ENCODE data around the gene EGFL8. TPM values are rescaled to one million over a fixed set of nuclear protein-coding genes. Genes with fewer than 3 reads are reported as not detected.

The EGFL8 gene
- total and polyA plus RNA-seq, 12 donors = 6.7 to 32.8 (median 8.4) TPM

DNA sequence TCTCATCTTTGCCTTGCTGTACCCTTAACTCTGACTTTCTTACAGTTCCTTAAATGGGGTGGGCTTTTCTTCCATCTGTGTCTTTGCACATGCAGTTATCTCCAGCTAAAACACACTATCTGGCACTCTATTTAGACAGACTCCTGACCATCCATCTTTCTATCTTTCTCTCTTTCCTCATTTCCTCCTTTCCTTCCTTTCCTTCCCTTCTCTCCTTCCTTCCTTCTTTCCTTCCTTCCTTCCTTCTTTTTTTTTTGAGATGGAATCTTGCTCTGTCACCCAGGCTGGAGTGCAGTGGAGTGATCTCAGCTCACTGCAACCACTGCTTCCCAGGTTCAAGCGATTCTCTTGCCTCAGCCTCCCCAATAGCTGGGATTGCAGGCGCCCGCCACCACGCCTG, 51.2 kb downstream of the EGFL8 start:
- Histone ChIP-seq H3K27ac (no peak overlapping the region), H3K9me3 (no peaks in the 10 kb centered on the region), H3K27me3 (no peaks in the 10 kb centered on the region), H3K4me3 (no peak overlapping the region), H3K36me3 (peaks cover 0 to 96% (median 0%) of the 10 kb centered on the region in 9 donors), H3K4me1 (peaks cover 0 to 2% (median 0%) of the 10 kb centered on the region in 9 donors)
- ATAC-seq (no peak), DNase-seq (no peak)
- intact Hi-C loops (cut with DNase I) = no loop called here
- no peak for TF ChIP-seq CTCF (IDR thresholded peaks at IDR 0.05)
- 94 to 98% methylated on average over 4 of the region's 4 CpGs for WGBS, 2 donors

GRCh38 chr6:32216285-32216684, 51.9 kb downstream of the EGFL8 start:
- intact Hi-C loops (cut with DNase I) = no loop called here
- Histone ChIP-seq H3K9me3 (no peaks in the 10 kb centered on the region), H3K36me3 (peaks cover 0 to 96% (median 0%) of the 10 kb centered on the region in 9 donors), H3K27me3 (no peaks in the 10 kb centered on the region), H3K4me3 (no peak overlapping the region), H3K4me1 (peaks cover 0 to 8% (median 0%) of the 10 kb centered on the region in 9 donors), H3K27ac (no peak overlapping the region)
- DNase-seq = no peak
- whole genome bisulfite sequencing, 2 donors = 85% methylated on average over 10 of the region's 10 CpGs
- no peak for ATAC-seq
- TF ChIP-seq CTCF (IDR thresholded peaks at IDR 0.05) = no peak

GRCh38 chr6:32216998-32217397, 52.6 kb downstream of the EGFL8 start:
- intact Hi-C loops (cut with DNase I) = no loop called here
- Histone ChIP-seq H3K27me3 (no peaks in the 10 kb centered on the region), H3K9me3 (no peaks in the 10 kb centered on the region), H3K4me1 (peaks cover 0 to 15% (median 0%) of the 10 kb centered on the region in 9 donors), H3K36me3 (peaks cover 0 to 96% (median 0%) of the 10 kb centered on the region in 9 donors), H3K4me3 (no peak overlapping the region), H3K27ac (no peak overlapping the region)
- DNase-seq (no peak), ATAC-seq (no peak)
- TF ChIP-seq CTCF (IDR thresholded peaks at IDR 0.05) = no peak
- WGBS, 2 donors = 88 to 90% methylated on average over 11 of the region's 11 CpGs

Small RNA genes within 50 kb of the gene (microRNA-seq; reads per million reads assigned to microRNA genes)
- gene MIR6721 (2.4 to 2.6 reads per million in 2 donors), gene MIR6833 (0 reads per million in 2 donors)

Other genes with a start within 250 kb of the EGFL8 start
- 10 to 100 TPM in 2 of 10 donors, 1 to 10 TPM in 8; 2.0 to 63.0 (median 4.2) TPM for gene C2, start 236.9 kb upstream of the EGFL8 start, total RNA-seq
- gene C2, start 236.9 kb upstream of the EGFL8 start, polyA plus RNA-seq = 1 to 10 TPM; 1.1 to 1.7 TPM
- gene CFB, start 218.5 kb upstream of the EGFL8 start, total RNA-seq = 10 to 100 TPM in 1 of 10 donors, 1 to 10 TPM in 9; 2.8 to 24.4 (median 4.7) TPM
- 10 to 100 TPM in 1 of 2 donors, 1 to 10 TPM in 1; 6.6 to 15.8 TPM for gene CFB, start 218.5 kb upstream of the EGFL8 start, polyA plus RNA-seq
- gene NELFE, start 205.6 kb upstream of the EGFL8 start, total RNA-seq = 10 to 100 TPM; 38.2 to 52.8 (median 45.7) TPM
- 10 to 100 TPM; 36.5 to 70.4 TPM for gene NELFE, start 205.6 kb upstream of the EGFL8 start, polyA plus RNA-seq
- 10 to 100 TPM; 21.8 to 45.5 (median 32.2) TPM for gene SKIC2, start 205.4 kb upstream of the EGFL8 start, total RNA-seq
- 10 to 100 TPM; 37.8 to 67.4 TPM for gene SKIC2, start 205.4 kb upstream of the EGFL8 start, polyA plus RNA-seq
- 10 to 100 TPM in 8 of 10 donors, 1 to 10 TPM in 2; 8.4 to 15.7 (median 13.2) TPM for gene DXO, start 192.5 kb upstream of the EGFL8 start, total RNA-seq
- gene DXO, start 192.5 kb upstream of the EGFL8 start, polyA plus RNA-seq = 10 to 100 TPM; 13.6 to 23.4 TPM
- gene C4A, start 182.5 kb upstream of the EGFL8 start, total RNA-seq = 100 to 1,000 TPM in 2 of 10 donors, 10 to 100 TPM in 8; 35.4 to 367 (median 60.7) TPM
- gene C4A, start 182.5 kb upstream of the EGFL8 start, polyA plus RNA-seq = 10 to 100 TPM; 30.1 to 36.9 TPM
- 100 to 1,000 TPM in 2 of 10 donors, 10 to 100 TPM in 8; 32.6 to 357 (median 60.3) TPM for gene C4B, start 149.8 kb upstream of the EGFL8 start, total RNA-seq
- gene C4B, start 149.8 kb upstream of the EGFL8 start, polyA plus RNA-seq = 10 to 100 TPM; 33.8 to 72.6 TPM
- 1 to 10 TPM in 2 of 10 donors, under 1 TPM in 3, not detected in 5; 0.26 to 1.9 (median 0.62) TPM for gene CYP21A2, start 126.2 kb upstream of the EGFL8 start, total RNA-seq
- under 1 TPM; 0.19 to 0.73 TPM for gene CYP21A2, start 126.2 kb upstream of the EGFL8 start, polyA plus RNA-seq
- 100 to 1,000 TPM in 1 of 10 donors, 10 to 100 TPM in 9; 36.2 to 123 (median 61.4) TPM for gene TNXB, start 55.3 kb upstream of the EGFL8 start, total RNA-seq
- gene TNXB, start 55.3 kb upstream of the EGFL8 start, polyA plus RNA-seq = 10 to 100 TPM; 49.0 to 96.7 TPM
- gene ATF6B, start 36.3 kb upstream of the EGFL8 start, total RNA-seq = 10 to 100 TPM; 20.1 to 44.4 (median 29.4) TPM
- gene ATF6B, start 36.3 kb upstream of the EGFL8 start, polyA plus RNA-seq = 10 to 100 TPM; 23.4 to 47.0 TPM
- 1 to 10 TPM in 8 of 10 donors, under 1 TPM in 2; 0.72 to 3.4 (median 2.2) TPM for gene FKBPL, start 34.3 kb upstream of the EGFL8 start, total RNA-seq
- 1 to 10 TPM; 3.4 to 7.2 TPM for gene FKBPL, start 34.3 kb upstream of the EGFL8 start, polyA plus RNA-seq
- gene PRRT1, start 12.7 kb upstream of the EGFL8 start, total RNA-seq = 1 to 10 TPM in 3 of 10 donors, under 1 TPM in 7; 0.17 to 1.4 (median 0.49) TPM
- gene PRRT1, start 12.7 kb upstream of the EGFL8 start, polyA plus RNA-seq = 1 to 10 TPM; 1.1 to 2.9 TPM
- 10 to 100 TPM; 18.0 to 31.8 (median 23.7) TPM for gene PPT2, start 10.5 kb upstream of the EGFL8 start, total RNA-seq
- gene PPT2, start 10.5 kb upstream of the EGFL8 start, polyA plus RNA-seq = 10 to 100 TPM; 16.8 to 17.6 TPM
- 10 to 100 TPM; 39.0 to 63.1 (median 47.4) TPM for gene AGPAT1, start 11.5 kb downstream of the EGFL8 start, total RNA-seq
- 10 to 100 TPM; 50.8 to 56.3 TPM for gene AGPAT1, start 11.5 kb downstream of the EGFL8 start, polyA plus RNA-seq
- 100 to 1,000 TPM in 1 of 10 donors, 10 to 100 TPM in 9; 75.5 to 122 (median 82.7) TPM for gene RNF5, start 13.8 kb downstream of the EGFL8 start, total RNA-seq
- gene RNF5, start 13.8 kb downstream of the EGFL8 start, polyA plus RNA-seq = 100 to 1,000 TPM in 1 of 2 donors, 10 to 100 TPM in 1; 53.0 to 132 TPM
- gene AGER, start 19.7 kb downstream of the EGFL8 start, total RNA-seq = 1 to 10 TPM in 9 of 10 donors, under 1 TPM in 1; 0.75 to 5.1 (median 2.9) TPM
- 1 to 10 TPM; 3.1 to 5.5 TPM for gene AGER, start 19.7 kb downstream of the EGFL8 start, polyA plus RNA-seq
- 10 to 100 TPM; 32.8 to 50.9 (median 44.1) TPM for gene PBX2, start 25.6 kb downstream of the EGFL8 start, total RNA-seq
- gene PBX2, start 25.6 kb downstream of the EGFL8 start, polyA plus RNA-seq = 10 to 100 TPM; 25.6 to 55.4 TPM
- gene GPSM3, start 28.0 kb downstream of the EGFL8 start, total RNA-seq = 10 to 100 TPM in 1 of 10 donors, 1 to 10 TPM in 9; 2.4 to 28.0 (median 4.4) TPM
- gene GPSM3, start 28.0 kb downstream of the EGFL8 start, polyA plus RNA-seq = 1 to 10 TPM; 5.8 to 6.2 TPM
- 10 to 100 TPM; 17.4 to 46.3 (median 23.3) TPM for gene NOTCH4, start 59.5 kb downstream of the EGFL8 start, total RNA-seq
- gene NOTCH4, start 59.5 kb downstream of the EGFL8 start, polyA plus RNA-seq = 100 to 1,000 TPM in 1 of 2 donors, 10 to 100 TPM in 1; 33.0 to 123 TPM
- gene TSBP1, start 207.3 kb downstream of the EGFL8 start, total RNA-seq = not detected
- gene TSBP1, start 207.3 kb downstream of the EGFL8 start, polyA plus RNA-seq = not detected
- not detected for gene BTNL2, start 242.6 kb downstream of the EGFL8 start, total RNA-seq
- gene BTNL2, start 242.6 kb downstream of the EGFL8 start, polyA plus RNA-seq = not detected

Measured in heart right ventricle (tissue), 16 donors.